Lower lobe of right lung (tissue), 2 donors: ENCODE data around the gene MESP2. TPM values are rescaled to one million over a fixed set of nuclear protein-coding genes. Genes with fewer than 3 reads are reported as not detected.

Experiments used
- ATAC-seq, 2 donors: fragments of 200-7000 bp; cut with Tn5 transposase; one replicate each; pipeline ENCODE4 v1.9.1; 2020 to 2022; ENCODE audit warnings: mild to moderate bottlenecking in 2 of 2, moderate library complexity in 2 of 2
- DNase-seq: peaks from one replicate; pipeline ENCODE4 v3.0.0-alpha.2; 2020
- H3K27ac ChIP-seq: fragments of 200-600 bp; one replicate; pipeline ENCODE4 v1.8.0; 2022
- H3K27me3 ChIP-seq: fragments of 200-600 bp; one replicate; pipeline ENCODE4 v1.8.0; 2022; ENCODE audit warnings: low read depth
- H3K36me3 ChIP-seq: fragments of 200-600 bp; one replicate; pipeline ENCODE4 v1.8.0; 2022; ENCODE audit warnings: mild to moderate bottlenecking
- H3K4me1 ChIP-seq: fragments of 200-600 bp; one replicate; pipeline ENCODE4 v1.8.0; 2022
- H3K4me3 ChIP-seq: fragments of 200-600 bp; one replicate; pipeline ENCODE4 v1.8.0; 2022; ENCODE audit warnings: mild to moderate bottlenecking
- H3K9me3 ChIP-seq: fragments of 200-600 bp; one replicate; pipeline ENCODE4 v1.8.0; 2022
- CTCF ChIP-seq: fragments of 200-600 bp; IDR thresholded peaks from one replicate; pipeline ENCODE4 v1.8.0; 2022; ENCODE audit warnings: antibody characterized with exemption, mild to moderate bottlenecking
- intact Hi-C: fragments of 100-400 bp; cut with DNase I; formaldehyde crosslinking; loops from one replicate; pipeline ENCODE4 v1.11.0; 2022
- total RNA-seq: library from RNA; stranded (reverse); fragmentation: NEBNext Ultra II Directional; extraction: Animal tissue kit (Norgen Biotek cat#: 25700); gene quantifications from one replicate; pipeline ENCODE4 v1.2.1, GENCODE V29; 2021
- donor health status: DM: no; HTN: yes; CAD: no; lungs with severe emphysema.

The MESP2 gene
- total RNA-seq, 1 donor from 2014 or later: not detected

GRCh38 chr15:89751748-89752147 is 24.4 kb upstream of the MESP2 start:
- Histone ChIP-seq H3K9me3 (no peaks in the 10 kb centered on the region), H3K4me1 (peaks cover 16% of the 10 kb centered on the region), H3K36me3 (no peaks in the 10 kb centered on the region), H3K4me3 (no peak overlapping the region), H3K27me3 (peaks cover 21% of the 10 kb centered on the region), H3K27ac (no peak overlapping the region)
- peak in 1 of 2 donors; percentile 44 for ATAC-seq
- intact Hi-C loops: loop anchor here (10.0 kb wide), 1 partner anchor 123 kb away; no protein-coding TSS in a partner anchor
- no peak for DNase-seq
- no peak for TF ChIP-seq CTCF

- Histone ChIP-seq H3K9me3 (no peaks in the 10 kb centered on the region), H3K4me1 (peaks cover 16% of the 10 kb centered on the region), H3K27me3 (peaks cover 16% of the 10 kb centered on the region), H3K36me3 (no peaks in the 10 kb centered on the region), H3K27ac (no peak overlapping the region), H3K4me3 (no peak overlapping the region)
- ATAC-seq (no peak), DNase-seq (no peak)
- intact Hi-C loops: loop anchor here (10.0 kb wide), 1 partner anchor 121 kb away; no protein-coding TSS in a partner anchor
- TF ChIP-seq CTCF: no peak
Measured at GRCh38 chr15:89753855-89754254, 22.3 kb upstream of the MESP2 start.

GRCh38 chr15:89754361-89755154 is 21.6 kb upstream of the MESP2 start:
- Histone ChIP-seq H3K27ac (no peak overlapping the region), H3K4me1 (peaks cover 16% of the 10 kb centered on the region), H3K4me3 (no peak overlapping the region), H3K27me3 (peaks cover 9% of the 10 kb centered on the region), H3K36me3 (no peaks in the 10 kb centered on the region), H3K9me3 (no peaks in the 10 kb centered on the region)
- ATAC-seq: no peak
- no peak for DNase-seq
- intact Hi-C loops: loop anchor here (10.0 kb wide), 1 partner anchor 120 kb away; no protein-coding TSS in a partner anchor
- no peak for TF ChIP-seq CTCF

- no peaks in the 10 kb centered on the region for H3K9me3 ChIP-seq
- H3K4me1 ChIP-seq: peaks cover 12% of the 10 kb centered on the region
- DNase-seq (no peak), ATAC-seq (no peak)
- no peaks in the 10 kb centered on the region for H3K36me3 ChIP-seq
- H3K4me3 ChIP-seq: no peak overlapping the region
- H3K27ac ChIP-seq: no peak overlapping the region
- intact Hi-C loops: loop anchor here (10.0 kb wide), 1 partner anchor 119 kb away; no protein-coding TSS in a partner anchor
- no peaks in the 10 kb centered on the region for H3K27me3 ChIP-seq
- no peak for TF ChIP-seq CTCF
Measured at GRCh38 chr15:89755701-89756100, 20.4 kb upstream of the MESP2 start.

GRCh38 chr15:89756897-89757296 is 19.2 kb upstream of the MESP2 start:
- intact Hi-C loops: loop anchor here (10.0 kb wide), 1 partner anchor 118 kb away; no protein-coding TSS in a partner anchor

More at GRCh38 chr15:89756897-89757296, 19.2 kb upstream of the MESP2 start:
- no peak for ATAC-seq
- H3K36me3 ChIP-seq: no peaks in the 10 kb centered on the region
- no peaks in the 10 kb centered on the region for H3K9me3 ChIP-seq
- DNase-seq: no peak
- peaks cover 6% of the 10 kb centered on the region for H3K4me1 ChIP-seq
- no peak overlapping the region for H3K4me3 ChIP-seq
- H3K27me3 ChIP-seq: no peaks in the 10 kb centered on the region
- no peak for TF ChIP-seq CTCF
- no peak overlapping the region for H3K27ac ChIP-seq
